ENCODE measurements around the gene AMOTL2. TPM values are rescaled to one million over a fixed set of nuclear protein-coding genes. Genes with fewer than 3 reads are reported as not detected.
A peak's percentile ranks its signal among the peaks of the same experiment; 100 is the strongest.

Gene AMOTL2
- total and polyA plus RNA-seq, 2 experiments from 2014 or later, result 63.9 to 81.6 TPM

GRCh38 chr3:134366928-134367811 lies 7.1 kb downstream of the AMOTL2 start:
- no peak for DNase-seq (ENCODE audit: low spot score)
- H3K4me2 ChIP-seq, result no peak overlapping the region
- peaks cover 53% of the 10 kb centered on the region for H4K20me1 ChIP-seq (ENCODE audit: insufficient read depth, poor library complexity, severe bottlenecking)
- no peaks in the 10 kb centered on the region for H3K36me3 ChIP-seq (replicated peaks; ENCODE audit: insufficient read depth, low read depth)
- H3K27me3 ChIP-seq, result no peaks in the 10 kb centered on the region
- peaks cover 81% of the 10 kb centered on the region for H3K4me1 ChIP-seq (ENCODE audit: insufficient read depth)
- WGBS (ENCODE audit: low lambda C conversion rate, missing lambda C conversion rate), result 90% methylated on average over 14 of the region's 15 CpGs
- TF ChIP-seq EZH2phosphoT487 (IDR thresholded peaks at IDR 0.05; ENCODE audit: low read depth, severe bottlenecking, unreplicated experiment), result no peak
- no peak for TF ChIP-seq CTCF (IDR thresholded peaks at IDR 0.05; ENCODE audit: poor library complexity)
- no peak for TF ChIP-seq EZH2 (IDR thresholded peaks at IDR 0.05; ENCODE audit: borderline replicate concordance)
- H3K27ac ChIP-seq, result peak overlapping the region; percentile 16
- no peaks in the 10 kb centered on the region for H3K9me2 ChIP-seq (replicated peaks; ENCODE audit: insufficient read depth)
- H2AFZ ChIP-seq, result no peak overlapping the region
- no peaks in the 10 kb centered on the region for H3K9me3 ChIP-seq (ENCODE audit: low read depth)
- H3K79me2 ChIP-seq, result peaks cover 70% of the 10 kb centered on the region
- no peak overlapping the region for H3K4me3 ChIP-seq

- no peaks in the 10 kb centered on the region for H3K27me3 ChIP-seq
- H3K4me1 ChIP-seq (ENCODE audit: insufficient read depth), result peaks cover 74% of the 10 kb centered on the region
- no peak for TF ChIP-seq EZH2 (IDR thresholded peaks at IDR 0.05; ENCODE audit: borderline replicate concordance)
- TF ChIP-seq CTCF (IDR thresholded peaks at IDR 0.05; ENCODE audit: poor library complexity), result no peak
- TF ChIP-seq EZH2phosphoT487 (IDR thresholded peaks at IDR 0.05; ENCODE audit: low read depth, severe bottlenecking, unreplicated experiment), result no peak
- H3K4me2 ChIP-seq, result no peak overlapping the region
- WGBS (ENCODE audit: low lambda C conversion rate, missing lambda C conversion rate), result 93% methylated on average over 13 of the region's 13 CpGs
- H3K4me3 ChIP-seq, result no peak overlapping the region
- no peak for DNase-seq (ENCODE audit: low spot score)
- peak overlapping the region; percentile 16 for H3K27ac ChIP-seq
- H3K36me3 ChIP-seq (replicated peaks; ENCODE audit: insufficient read depth, low read depth), result no peaks in the 10 kb centered on the region
- H2AFZ ChIP-seq, result no peak overlapping the region
- no peaks in the 10 kb centered on the region for H3K9me2 ChIP-seq (replicated peaks; ENCODE audit: insufficient read depth)
- no peaks in the 10 kb centered on the region for H3K9me3 ChIP-seq (ENCODE audit: low read depth)
- H3K79me2 ChIP-seq, result peaks cover 70% of the 10 kb centered on the region
- H4K20me1 ChIP-seq (ENCODE audit: insufficient read depth, poor library complexity, severe bottlenecking), result peaks cover 45% of the 10 kb centered on the region
These were observed 7.9 kb downstream of the AMOTL2 start for GRCh38 chr3:134366221-134366927.

- TF ChIP-seq EZH2phosphoT487 (IDR thresholded peaks at IDR 0.05; ENCODE audit: low read depth, severe bottlenecking, unreplicated experiment), result no peak
- no peak for TF ChIP-seq CTCF (IDR thresholded peaks at IDR 0.05; ENCODE audit: poor library complexity)
- no peak for TF ChIP-seq EZH2 (IDR thresholded peaks at IDR 0.05; ENCODE audit: borderline replicate concordance)
- Histone ChIP-seq H3K27ac (peak overlapping the region; percentile 83), H3K9me3 (ENCODE audit: low read depth) (no peaks in the 10 kb centered on the region), H3K27me3 (no peaks in the 10 kb centered on the region), H3K4me2 (peak overlapping the region; percentile 71), H4K20me1 (ENCODE audit: insufficient read depth, poor library complexity, severe bottlenecking) (peaks cover 38% of the 10 kb centered on the region), H3K9me2 (replicated peaks; ENCODE audit: insufficient read depth) (no peaks in the 10 kb centered on the region), H3K36me3 (replicated peaks; ENCODE audit: insufficient read depth, low read depth) (no peaks in the 10 kb centered on the region), H3K79me2 (peaks cover 66% of the 10 kb centered on the region), H2AFZ (no peak overlapping the region), H3K4me3 (no peak overlapping the region), H3K4me1 (ENCODE audit: insufficient read depth) (peaks cover 72% of the 10 kb centered on the region)
- 89% methylated on average over 4 of the region's 4 CpGs for WGBS (ENCODE audit: low lambda C conversion rate, missing lambda C conversion rate)
- DNase-seq (ENCODE audit: low spot score), result no peak
These were observed 8.5 kb downstream of the AMOTL2 start for GRCh38 chr3:134365766-134366065.

All from hepatocyte (in vitro differentiated cells).